Naive thymus-derived CD4-positive, alpha-beta T cell (primary cell): ENCODE measurements around the gene SEC61G. TPM values are rescaled to one million over a fixed set of nuclear protein-coding genes. Genes with fewer than 3 reads are reported as not detected.

ENCODE experiments used
- ATAC-seq: fragments of 150-1000 bp; cut with Tn5 transposase; 2 replicates; pipeline ENCODE4 v1.10.0; 2021; ENCODE audit warnings: mild to moderate bottlenecking, moderate library complexity
- CTCF ChIA-PET: fragments of 350-600 bp; sonication (Branson Sonifier 250); formaldehyde crosslinking; loops from one replicate; lab custom pipeline; 2021; ENCODE audit warnings: antibody characterized with exemption; lab: Charles Lee
- POLR2A ChIA-PET: fragments of 350-600 bp; sonication (Branson Sonifier 250); formaldehyde crosslinking; loops from one replicate; lab custom pipeline; 2021; ENCODE audit warnings: antibody characterized with exemption, inconsistent platforms; lab: Charles Lee
- DNase-seq, 9 donors: peaks; one replicate each; pipeline versions ENCODE4 v3.0.0 to v3.0.0-alpha.2; 2020 to 2022; ENCODE audit warnings: mixed read lengths in 1 of 9
- H3K27ac ChIP-seq: one replicate; pipeline ENCODE4 v1.7.0; 2013; ENCODE audit warnings: mild to moderate bottlenecking, low read depth, low read length, moderate library complexity
- H3K27me3 ChIP-seq, 2 donors: one replicate each; pipeline ENCODE4 v1.7.0; 2013; ENCODE audit warnings: low read length in 2 of 2, mild to moderate bottlenecking in 2 of 2, moderate library complexity in 2 of 2; ENCODE audit not compliant: control insufficient read depth in 2 of 2, insufficient read depth in 2 of 2
- H3K36me3 ChIP-seq, 3 experiments: 1 replicate in 2 of 3; 2 replicates in 1 of 3; pipeline ENCODE4 v1.7.0; 2013; ENCODE audit warnings: low read length in 3 of 3, mild to moderate bottlenecking in 3 of 3, moderate library complexity in 1 of 3; ENCODE audit not compliant: insufficient read depth in 3 of 3, control insufficient read depth in 2 of 3
- H3K4me1 ChIP-seq, 2 donors: one replicate each; pipeline ENCODE4 v1.7.0; 2013; ENCODE audit warnings: low read length in 2 of 2, mild to moderate bottlenecking in 2 of 2, moderate library complexity in 1 of 2; ENCODE audit not compliant: control insufficient read depth in 2 of 2, insufficient read depth in 2 of 2
- H3K4me3 ChIP-seq: 2 replicates; pipeline ENCODE4 v1.7.0; 2013; ENCODE audit warnings: mild to moderate bottlenecking, low read length
- H3K9me3 ChIP-seq, 3 experiments: 1 replicate in 2 of 3; 2 replicates in 1 of 3; pipeline ENCODE4 v1.7.0; 2013; ENCODE audit warnings: low read length in 3 of 3; ENCODE audit not compliant: control insufficient read depth in 2 of 3
- H3K27ac Mint-ChIP-seq, 9 donors: one replicate each; pipeline ENCODE4 v1.8.0; 2020 to 2022; ENCODE audit warnings: mixed read lengths in 9 of 9, mild to moderate bottlenecking in 8 of 9, moderate library complexity in 5 of 9, inconsistent platforms in 2 of 9
- H3K27me3 Mint-ChIP-seq, 5 donors: one replicate each; pipeline ENCODE4 v1.8.0; 2021 to 2022; ENCODE audit warnings: mixed read lengths in 5 of 5, mild to moderate bottlenecking in 1 of 5
- H3K36me3 Mint-ChIP-seq, 5 donors: one replicate each; pipeline ENCODE4 v1.8.0; 2020 to 2022; ENCODE audit warnings: mixed read lengths in 5 of 5, mild to moderate bottlenecking in 3 of 5, inconsistent platforms in 1 of 5
- H3K4me1 Mint-ChIP-seq, 7 donors: one replicate each; pipeline ENCODE4 v1.8.0; 2020 to 2022; ENCODE audit warnings: mixed read lengths in 7 of 7, mild to moderate bottlenecking in 3 of 7, inconsistent platforms in 1 of 7
- H3K4me3 Mint-ChIP-seq, 10 donors: one replicate each; pipeline ENCODE4 v1.8.0; 2020 to 2022; ENCODE audit warnings: mild to moderate bottlenecking in 10 of 10, mixed read lengths in 10 of 10, moderate library complexity in 6 of 10, inconsistent platforms in 2 of 10
- H3K9me3 Mint-ChIP-seq, 11 donors: one replicate each; pipeline ENCODE4 v1.8.0; 2020 to 2022; ENCODE audit warnings: mixed read lengths in 11 of 11, mild to moderate bottlenecking in 4 of 11, inconsistent platforms in 1 of 11, moderate library complexity in 1 of 11
- intact Hi-C, 2 donors: fragments of 100-400 bp; cut with micrococcal nuclease; formaldehyde crosslinking; loops; one replicate each; pipeline ENCODE4 v1.15.1; 2023
- polyA plus RNA-seq, 2 donors: library from polyadenylated mRNA; unstranded; fragments of 300-500 nt; fragmentation: Illumina TruSeq; gene quantifications; one replicate each; pipeline ENCODE4 v1.2.3, GENCODE V29; 2021
- total RNA-seq, 6 experiments: library from RNA in 5 of 6; stranded (reverse) in 5 of 6; gene quantifications; 1 replicate in 5 of 6; 2 replicates in 1 of 6; pipeline ENCODE4 v1.2.3 and lab custom pipeline; 2021 to 2026

SEC61G gene
- total and polyA plus RNA-seq, 7 experiments from 2014 or later = 31.8 to 241 (median 49.3) TPM

DNA sequence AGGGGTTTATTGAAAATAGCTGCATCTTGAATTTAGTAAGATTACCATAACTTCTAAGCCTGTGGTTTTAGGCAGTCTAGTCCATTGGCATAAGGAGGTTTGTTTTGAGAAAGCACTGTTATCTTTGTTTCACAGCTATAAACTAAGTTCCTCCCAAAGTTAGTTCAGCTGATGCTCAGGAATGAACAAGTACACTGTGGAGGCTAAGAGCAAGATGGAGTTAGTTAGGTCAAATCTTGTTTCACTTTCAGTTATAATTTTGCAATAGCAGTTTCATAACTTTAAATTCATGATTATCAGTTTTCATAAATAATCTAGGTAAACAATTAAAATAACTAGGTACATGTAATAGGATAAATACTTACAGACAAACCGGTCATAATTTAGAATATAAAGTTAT is 15.4 kb downstream of the SEC61G start:
- Histone ChIP-seq H3K27ac (no peak overlapping the region), H3K4me1 (no peaks in the 10 kb centered on the region), H3K36me3 (peaks cover 0 to 14% (median 5%) of the 10 kb centered on the region in 3 experiments), H3K9me3 (no peaks in the 10 kb centered on the region), H3K4me3 (no peak overlapping the region), H3K27me3 (no peaks in the 10 kb centered on the region)
- H3K27ac Mint-ChIP-seq = no peak overlapping the region
- POLR2A ChIA-PET = interaction anchor here (0.6 kb wide), 1 partner anchor 22 kb away, joined by 3 read pairs; no protein-coding TSS in a partner anchor
- ATAC-seq (no peak), DNase-seq (no peak)
- peaks cover 3 to 32% (median 17%) of the 10 kb centered on the region in 5 donors for H3K36me3 Mint-ChIP-seq
- H3K4me1 Mint-ChIP-seq = peaks cover 0 to 17% (median 8%) of the 10 kb centered on the region in 7 donors
- no peak overlapping the region for H3K4me3 Mint-ChIP-seq
- intact Hi-C loops = no loop called here
- H3K9me3 Mint-ChIP-seq = peaks cover 0 to 1% (median 0%) of the 10 kb centered on the region in 11 donors
- CTCF ChIA-PET = no interaction called here
- H3K27me3 Mint-ChIP-seq = no peaks in the 10 kb centered on the region

DNA sequence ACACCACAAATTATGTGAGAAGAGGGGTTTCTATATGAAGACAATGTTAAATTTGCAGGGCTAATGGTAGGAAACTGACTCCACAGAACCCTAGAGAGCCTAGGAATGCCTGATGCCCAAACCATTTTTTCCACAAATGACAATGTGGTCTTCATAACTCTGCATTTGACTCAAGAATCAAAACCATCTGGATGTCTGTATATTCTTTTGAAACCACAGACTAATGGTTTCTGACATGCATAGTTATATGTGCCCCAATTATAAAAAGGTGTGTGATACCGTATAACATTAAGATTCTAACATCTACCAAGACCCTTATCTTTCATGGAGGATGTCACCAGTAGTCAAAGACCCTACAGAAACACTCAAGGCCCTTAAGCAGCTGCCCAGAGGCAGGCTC is 20.3 kb downstream of the SEC61G start:
- Mint-ChIP-seq H3K27me3 (peaks cover 0 to 6% (median 2%) of the 10 kb centered on the region in 5 donors), H3K4me3 (no peak overlapping the region), H3K9me3 (peaks cover 0 to 34% (median 11%) of the 10 kb centered on the region in 11 donors), H3K36me3 (peaks cover 0 to 8% (median 4%) of the 10 kb centered on the region in 5 donors), H3K4me1 (no peaks in the 10 kb centered on the region), H3K27ac (no peak overlapping the region)
- Histone ChIP-seq H3K4me3 (no peak overlapping the region), H3K4me1 (no peaks in the 10 kb centered on the region), H3K36me3 (no peaks in the 10 kb centered on the region), H3K27ac (no peak overlapping the region), H3K27me3 (no peaks in the 10 kb centered on the region), H3K9me3 (no peaks in the 10 kb centered on the region)
- intact Hi-C loops = no loop called here
- ChIA-PET CTCF (no interaction called here), POLR2A (no interaction called here)
- DNase-seq (no peak), ATAC-seq (no peak)

DNA sequence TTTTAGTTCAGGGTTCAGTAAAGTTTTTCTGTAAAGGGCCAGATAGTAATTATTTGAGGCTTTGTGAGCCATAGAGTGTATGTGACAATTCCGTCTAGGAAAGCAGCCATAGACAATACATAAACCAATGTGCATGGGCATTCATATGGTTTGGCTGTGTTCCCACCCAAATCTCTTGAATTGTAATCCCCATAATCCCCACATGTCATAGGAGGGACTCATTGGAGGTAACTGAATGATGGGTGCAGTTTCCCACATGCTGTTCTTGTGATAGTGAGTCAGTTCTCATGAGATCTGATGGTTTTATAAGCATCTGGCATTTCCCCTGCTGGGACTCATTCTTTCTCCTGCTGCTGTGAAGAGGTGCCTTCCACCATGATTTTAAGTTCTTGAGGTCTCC is 29.9 kb downstream of the SEC61G start:
- H3K4me3 ChIP-seq = no peak overlapping the region
- no peak overlapping the region for H3K4me3 Mint-ChIP-seq
- H3K27me3 Mint-ChIP-seq = peaks cover 0 to 9% (median 5%) of the 10 kb centered on the region in 5 donors
- no peaks in the 10 kb centered on the region for H3K4me1 ChIP-seq
- ChIA-PET POLR2A (no interaction called here), CTCF (no interaction called here)
- no peak for ATAC-seq
- intact Hi-C loops = no loop called here
- H3K36me3 Mint-ChIP-seq = peaks cover 0 to 3% (median 0%) of the 10 kb centered on the region in 5 donors
- H3K36me3 ChIP-seq = no peaks in the 10 kb centered on the region
- H3K9me3 ChIP-seq = no peaks in the 10 kb centered on the region
- no peaks in the 10 kb centered on the region for H3K27me3 ChIP-seq
- H3K27ac Mint-ChIP-seq = no peak overlapping the region
- no peak for DNase-seq
- H3K4me1 Mint-ChIP-seq = no peaks in the 10 kb centered on the region
- H3K9me3 Mint-ChIP-seq = peaks cover 0 to 44% (median 5%) of the 10 kb centered on the region in 11 donors
- H3K27ac ChIP-seq = no peak overlapping the region

DNA sequence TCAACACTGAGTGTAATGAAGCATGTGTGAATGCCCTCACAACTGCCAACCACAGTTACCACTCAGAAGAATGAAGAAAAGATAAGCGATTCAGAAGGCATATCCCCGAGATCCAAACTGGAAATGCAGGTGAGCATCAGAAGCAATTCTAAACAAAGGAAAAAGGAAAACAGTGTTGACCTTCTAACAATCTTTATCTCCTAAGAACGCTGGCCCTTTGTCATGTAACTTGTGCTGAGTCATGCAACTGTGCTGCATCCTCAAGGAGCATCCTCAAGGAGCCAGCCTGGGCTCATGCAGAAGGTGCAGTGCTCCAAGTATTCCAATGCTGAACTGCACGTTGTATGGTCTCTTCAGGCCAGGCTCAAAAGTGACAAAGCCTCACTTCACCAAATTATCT is 30.6 kb downstream of the SEC61G start:
- ChIA-PET POLR2A (no interaction called here), CTCF (no interaction called here)
- Mint-ChIP-seq H3K9me3 (peaks cover 0 to 38% (median 4%) of the 10 kb centered on the region in 11 donors), H3K27ac (no peak overlapping the region), H3K36me3 (peaks cover 0 to 3% (median 0%) of the 10 kb centered on the region in 5 donors), H3K4me1 (no peaks in the 10 kb centered on the region), H3K27me3 (peaks cover 0 to 12% (median 7%) of the 10 kb centered on the region in 5 donors), H3K4me3 (no peak overlapping the region)
- intact Hi-C loops = no loop called here
- ATAC-seq = no peak
- Histone ChIP-seq H3K9me3 (no peaks in the 10 kb centered on the region), H3K36me3 (no peaks in the 10 kb centered on the region), H3K4me3 (no peak overlapping the region), H3K27ac (no peak overlapping the region), H3K4me1 (no peaks in the 10 kb centered on the region), H3K27me3 (no peaks in the 10 kb centered on the region)
- no peak for DNase-seq

DNA sequence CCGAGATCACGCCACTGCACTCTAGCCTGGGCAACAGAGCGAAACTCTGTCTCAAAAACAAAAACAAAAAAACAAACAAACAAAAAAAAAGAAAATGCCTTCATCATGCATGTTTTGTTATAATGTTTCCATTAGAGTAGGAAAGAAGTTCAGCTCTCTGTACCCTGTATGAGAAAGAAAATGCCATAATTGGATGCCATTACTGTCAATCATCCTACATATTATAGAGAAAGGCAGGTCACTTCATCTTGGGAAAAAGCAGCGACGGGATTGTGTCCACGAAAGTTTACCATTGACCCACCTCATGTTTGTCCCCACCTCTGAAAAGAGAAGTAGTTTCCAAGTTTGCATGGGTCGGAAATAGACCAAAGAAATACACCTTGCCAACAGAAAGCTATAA is 33.8 kb downstream of the SEC61G start:
- ATAC-seq = no peak

DNA sequence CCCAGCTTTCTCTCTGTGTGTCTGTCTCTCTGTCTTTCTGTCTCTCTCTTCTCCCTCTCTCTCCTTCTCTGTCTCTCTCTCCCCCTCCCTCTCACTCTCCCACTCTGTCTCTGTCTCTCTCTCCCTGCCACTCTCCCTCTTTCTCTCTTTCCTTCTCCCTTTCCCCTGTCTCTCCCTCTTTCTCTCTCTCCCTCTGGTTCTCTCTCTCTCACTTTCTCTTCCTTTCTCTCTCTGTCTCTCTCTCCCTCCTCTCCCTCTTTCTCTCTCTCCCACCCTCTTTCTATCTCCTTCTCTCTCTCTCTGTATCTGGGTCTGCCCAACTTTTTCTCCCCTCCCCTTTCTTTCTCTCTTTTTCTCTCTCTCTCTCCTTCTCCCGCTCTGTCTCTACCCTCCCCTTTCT is 36.5 kb downstream of the SEC61G start:
- DNase-seq = no peak
- Mint-ChIP-seq H3K27ac (no peak overlapping the region), H3K36me3 (peaks cover 0 to 5% (median 0%) of the 10 kb centered on the region in 5 donors), H3K4me1 (no peaks in the 10 kb centered on the region), H3K9me3 (peaks cover 0 to 45% (median 12%) of the 10 kb centered on the region in 11 donors), H3K27me3 (peaks cover 0 to 15% (median 8%) of the 10 kb centered on the region in 5 donors), H3K4me3 (no peak overlapping the region)
- ATAC-seq = no peak
- Histone ChIP-seq H3K4me3 (no peak overlapping the region), H3K27ac (no peak overlapping the region), H3K9me3 (peaks cover 0 to 8% (median 0%) of the 10 kb centered on the region in 3 experiments), H3K27me3 (no peaks in the 10 kb centered on the region), H3K36me3 (no peaks in the 10 kb centered on the region), H3K4me1 (no peaks in the 10 kb centered on the region)
- intact Hi-C loops = no loop called here
- ChIA-PET POLR2A (no interaction called here), CTCF (no interaction called here)

More for the DNA sequence above, 33.8 kb downstream of the SEC61G start:
- POLR2A ChIA-PET = no interaction called here
- no peak overlapping the region for H3K4me3 Mint-ChIP-seq
- H3K27me3 Mint-ChIP-seq = peaks cover 0 to 19% (median 8%) of the 10 kb centered on the region in 5 donors
- peaks cover 0 to 44% (median 7%) of the 10 kb centered on the region in 11 donors for H3K9me3 Mint-ChIP-seq
- Histone ChIP-seq H3K27ac (no peak overlapping the region), H3K9me3 (no peaks in the 10 kb centered on the region), H3K4me1 (no peaks in the 10 kb centered on the region), H3K27me3 (no peaks in the 10 kb centered on the region), H3K4me3 (no peak overlapping the region), H3K36me3 (no peaks in the 10 kb centered on the region)
- no peak for DNase-seq
- H3K27ac Mint-ChIP-seq = no peak overlapping the region
- CTCF ChIA-PET = no interaction called here
- intact Hi-C loops = no loop called here
- H3K4me1 Mint-ChIP-seq = no peaks in the 10 kb centered on the region
- peaks cover 0 to 3% (median 0%) of the 10 kb centered on the region in 5 donors for H3K36me3 Mint-ChIP-seq

DNA sequence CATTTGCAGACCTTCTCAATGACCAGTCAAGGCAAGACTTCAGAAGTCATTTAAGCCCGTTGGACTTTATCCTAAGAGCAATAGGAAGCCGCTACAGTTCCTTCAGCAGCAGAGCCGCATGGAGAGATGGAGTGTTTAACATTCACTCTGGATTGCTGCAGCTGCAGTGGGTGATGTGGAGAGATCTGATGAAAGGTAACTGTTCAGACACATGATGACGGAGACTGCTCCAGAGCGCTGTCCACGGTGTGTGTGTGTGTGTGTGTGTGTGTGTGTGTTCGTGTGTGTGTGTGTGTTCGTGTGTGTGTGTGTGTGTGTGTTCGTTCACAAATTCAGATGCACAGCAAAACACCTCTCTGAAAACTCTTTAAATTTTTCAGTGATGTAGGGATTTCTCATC is 37.0 kb downstream of the SEC61G start:
- intact Hi-C loops = no loop called here
- no peak for DNase-seq
- Histone ChIP-seq H3K36me3 (no peaks in the 10 kb centered on the region), H3K4me3 (no peak overlapping the region), H3K4me1 (no peaks in the 10 kb centered on the region), H3K9me3 (peaks cover 0 to 8% (median 0%) of the 10 kb centered on the region in 3 experiments), H3K27me3 (no peaks in the 10 kb centered on the region), H3K27ac (no peak overlapping the region)
- Mint-ChIP-seq H3K4me3 (no peak overlapping the region), H3K9me3 (peaks cover 0 to 48% (median 12%) of the 10 kb centered on the region in 11 donors), H3K27ac (no peak overlapping the region), H3K4me1 (no peaks in the 10 kb centered on the region), H3K36me3 (peaks cover 0 to 5% (median 0%) of the 10 kb centered on the region in 5 donors), H3K27me3 (peaks cover 0 to 15% (median 8%) of the 10 kb centered on the region in 5 donors)
- POLR2A ChIA-PET = no interaction called here
- no peak for ATAC-seq
- CTCF ChIA-PET = no interaction called here
